Endothelial cell of umbilical vein (primary cell): ENCODE measurements around the gene EPS8. TPM values are rescaled to one million over a fixed set of nuclear protein-coding genes. Genes with fewer than 3 reads are reported as not detected.

Experiments used
- BruUV-seq: library from RNA; stranded (reverse); fragments of 400-500 nt; replicated peaks from 2 replicates; lab custom pipeline; 2021; lab: Mats Ljungman, UMichigan
- CTCF ChIA-PET: fragments of 300-600, 350-600 bp; sonication (Branson Sonifier 250); formaldehyde crosslinking; loops from one replicate; lab custom pipeline; 2021; ENCODE audit warnings: antibody characterized with exemption, inconsistent platforms; lab: Charles Lee
- POLR2A ChIA-PET: fragments of 300-600, 350-600 bp; sonication (Branson Sonifier 250); formaldehyde crosslinking; loops from one replicate; lab custom pipeline; 2021; ENCODE audit warnings: antibody characterized with exemption, inconsistent platforms; lab: Charles Lee
- DNase-seq: peaks from one replicate; pipeline ENCODE4 v3.0.0-alpha.2; 2011; ENCODE audit warnings: low read depth, low spot score
- FAIRE-seq: peaks from 2 replicates; lab custom pipeline; 2011; peaks lifted over from hg19 to GRCh38; lab: Jason Lieb, UNC
- H2AFZ ChIP-seq: 2 replicates; pipeline ENCODE4 v1.6.0; 2012; ENCODE audit warnings: low read depth, low read length, control low read depth, inconsistent platforms
- H3K27ac ChIP-seq: 2 replicates; pipeline ENCODE4 v1.5.1; 2011; ENCODE audit warnings: low read depth, mild to moderate bottlenecking, control low read depth, low read length, moderate library complexity; ENCODE audit not compliant: insufficient read depth
- H3K27me3 ChIP-seq, 2 experiments: 2 replicates each; pipeline versions ENCODE4 v1.6.0 to v1.6.1; 2011; ENCODE audit warnings: low read length in 2 of 2, mixed read lengths in 1 of 2; ENCODE audit not compliant: control insufficient read depth in 2 of 2, insufficient read depth in 2 of 2
- H3K36me3 ChIP-seq, 2 experiments: 2 replicates in 1 of 2; 3 replicates in 1 of 2; pipeline ENCODE4 v1.5.1; 2011; ENCODE audit warnings: low read length in 2 of 2, mild to moderate bottlenecking in 1 of 2, moderate library complexity in 1 of 2; ENCODE audit not compliant: control insufficient read depth in 2 of 2, insufficient read depth in 2 of 2; ENCODE audit errors: extremely low read depth in 1 of 2
- H3K4me1 ChIP-seq: 3 replicates; pipeline ENCODE4 v1.5.1; 2011; ENCODE audit warnings: mild to moderate bottlenecking, low read length; ENCODE audit not compliant: control insufficient read depth, insufficient read depth; ENCODE audit errors: extremely low read depth
- H3K4me2 ChIP-seq: 2 replicates; pipeline ENCODE4 v1.6.1; 2011; ENCODE audit warnings: low read length, control low read depth, mixed read lengths; ENCODE audit not compliant: insufficient read depth
- H3K4me3 ChIP-seq, 3 experiments: fragments of 200-600 bp in 1 of 3; sonication (generic), shearing (Covaris generic) in 1 of 3; replicated peaks in 1 of 3; 2 replicates each; pipeline ENCODE4 v1.5.1; 2011 to 2016; ENCODE audit warnings: control low read depth in 3 of 3, low read length in 3 of 3, mild to moderate bottlenecking in 2 of 3, inconsistent platforms in 1 of 3, low read depth in 1 of 3, moderate library complexity in 1 of 3; ENCODE audit not compliant: insufficient read depth in 1 of 3
- H3K79me2 ChIP-seq: 2 replicates; pipeline ENCODE4 v1.6.0; 2012; ENCODE audit warnings: low read length, inconsistent platforms; ENCODE audit not compliant: control insufficient read depth, insufficient read depth
- H3K9ac ChIP-seq: replicated peaks from 2 replicates; pipeline ENCODE3; 2011; ENCODE audit warnings: low read length, control low read depth; ENCODE audit not compliant: insufficient read depth; ENCODE audit errors: extremely low read depth
- H3K9me1 ChIP-seq: replicated peaks from 3 replicates; pipeline ENCODE4 v1.6.0; 2011; ENCODE audit warnings: mild to moderate bottlenecking, low read length; ENCODE audit not compliant: control insufficient read depth, insufficient read depth; ENCODE audit errors: extremely low read depth
- H3K9me3 ChIP-seq: replicated peaks from 2 replicates; pipeline ENCODE4 v1.5.1; 2012; ENCODE audit warnings: low read length, inconsistent platforms; ENCODE audit not compliant: control insufficient read depth, insufficient read depth
- H4K20me1 ChIP-seq: replicated peaks from 2 replicates; pipeline ENCODE3; 2011; ENCODE audit warnings: mild to moderate bottlenecking, low read length; ENCODE audit not compliant: control insufficient read depth, insufficient read depth; ENCODE audit errors: extremely low read depth
- EZH2 ChIP-seq: IDR thresholded peaks from 2 replicates; pipeline ENCODE4 v1.6.1; 2012; ENCODE audit warnings: borderline replicate concordance, low read depth, mild to moderate bottlenecking, moderate library complexity, low read length, inconsistent platforms; ENCODE audit not compliant: severe bottlenecking
- FOS ChIP-seq: IDR thresholded peaks from 2 replicates; pipeline ENCODE4 v1.6.1; 2011; ENCODE audit warnings: mild to moderate bottlenecking, low read length, moderate library complexity, borderline replicate concordance; ENCODE audit not compliant: insufficient read depth
- GATA2 ChIP-seq: IDR thresholded peaks from 2 replicates; pipeline ENCODE4 v1.7.0; 2011; ENCODE audit warnings: low read depth, mild to moderate bottlenecking, moderate library complexity, mixed read lengths, low read length; ENCODE audit not compliant: insufficient read length, insufficient read depth
- JUN ChIP-seq: IDR thresholded peaks from 2 replicates; pipeline ENCODE4 v1.6.1; 2011; ENCODE audit warnings: borderline replicate concordance, low read depth; ENCODE audit not compliant: insufficient read length, insufficient read depth
- MYC ChIP-seq: IDR thresholded peaks from one replicate; pipeline ENCODE4 v1.6.1; 2011; ENCODE audit warnings: mild to moderate bottlenecking, low read depth, low read length
- POLR2A ChIP-seq: IDR thresholded peaks from 2 replicates; pipeline ENCODE4 v1.6.1; 2012; ENCODE audit warnings: low read depth, mild to moderate bottlenecking, control low read depth, low read length
- POLR2AphosphoS5 ChIP-seq: IDR thresholded peaks from 2 replicates; pipeline ENCODE4 v1.6.1; 2012; ENCODE audit warnings: low read depth, mild to moderate bottlenecking, control low read depth, low read length, moderate library complexity; ENCODE audit not compliant: insufficient read depth
- dilution Hi-C: fragments of 300-500 bp; cut with MboI; formaldehyde crosslinking; loops from one replicate; pipeline ENCODE4 v1.15.0; 2019; ENCODE audit warnings: low sequenced_read_pairs; ENCODE audit not compliant: extremely low pct_ligation_motif_present
- intact Hi-C: fragments of 100-400 bp; cut with micrococcal nuclease; formaldehyde crosslinking; loops from one replicate; pipeline ENCODE4 v1.10.0; 2022
- polyA plus RNA-seq, 4 experiments: library from polyadenylated mRNA; depleted of rRNA in 3 of 4; stranded (reverse) in 3 of 4; unstranded in 1 of 4; fragments of >200 nt; gene quantifications; 2 replicates each; pipeline versions ENCODE4 v1.2.1 to v1.2.3, GENCODE V29; 2011 to 2012; ENCODE audit warnings: missing spikeins in 1 of 4
- total RNA-seq: library from RNA; stranded (reverse); gene quantifications from 2 replicates; pipeline ENCODE4 v1.2.3, GENCODE V29; 2021
- TF ChIP-seq, protein P1 (sequence below): IDR thresholded peaks from 2 replicates; pipeline ENCODE4 v1.6.1; 2011; ENCODE audit not compliant: insufficient read depth, insufficient read length
- TF ChIP-seq, protein P2 (sequence below), 2 donors: IDR thresholded peaks; 1 replicate in 1 of 2; 2 replicates in 1 of 2; pipeline ENCODE4 v1.5.1; 2011; ENCODE audit warnings: low read length in 2 of 2, mild to moderate bottlenecking in 2 of 2, moderate library complexity in 2 of 2, control low read depth in 1 of 2, inconsistent platforms in 1 of 2, low read depth in 1 of 2; ENCODE audit not compliant: insufficient read depth in 1 of 2; ENCODE audit errors: extremely low read depth in 1 of 2

EPS8 gene
- total and polyA plus RNA-seq, 2 donors (not counting 3 experiments of a cell fraction or from before 2014, with no cell fraction given) = 8.4 to 11.9 TPM

DNA sequence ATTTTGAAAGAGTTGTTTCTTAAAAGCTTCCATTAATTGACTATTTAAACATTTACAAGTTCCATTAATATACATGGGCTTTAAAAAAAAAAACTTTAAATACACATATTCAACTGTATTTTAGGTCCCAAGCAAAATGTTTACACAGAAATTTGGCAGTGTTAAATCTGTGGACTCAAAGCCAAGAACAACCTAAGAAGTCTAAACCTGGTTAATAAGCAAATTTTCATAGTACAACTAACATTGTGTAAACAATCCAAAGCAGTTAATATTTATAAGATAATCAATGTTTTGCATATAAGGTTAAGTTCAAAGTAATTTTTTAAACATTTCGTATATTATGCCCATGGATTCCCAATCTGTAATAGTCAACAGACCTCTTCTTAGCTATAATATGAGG lies 77.0 kb downstream of the EPS8 start:
- Histone ChIP-seq H3K79me2 (no peaks in the 10 kb centered on the region), H3K4me3 (no peak overlapping the region), H3K36me3 (no peaks in the 10 kb centered on the region), H2AFZ (no peak overlapping the region), H3K9ac (no peak overlapping the region), H3K27ac (no peak overlapping the region), H3K9me3 (no peaks in the 10 kb centered on the region), H3K9me1 (no peaks in the 10 kb centered on the region), H3K27me3 (no peaks in the 10 kb centered on the region), H3K4me2 (no peak overlapping the region), H4K20me1 (no peaks in the 10 kb centered on the region), H3K4me1 (no peaks in the 10 kb centered on the region)
- no TSS peak for BruUV-seq
- CTCF ChIA-PET = no interaction called here
- dilution Hi-C loops (no loop called here), intact Hi-C loops (no loop called here)
- POLR2A ChIA-PET = no interaction called here
- DNase-seq (no peak), FAIRE-seq (no peak)
- TF ChIP-seq POLR2AphosphoS5 = no peak
- no peak for TF ChIP-seq POLR2A
- TF ChIP-seq, protein P1, sequence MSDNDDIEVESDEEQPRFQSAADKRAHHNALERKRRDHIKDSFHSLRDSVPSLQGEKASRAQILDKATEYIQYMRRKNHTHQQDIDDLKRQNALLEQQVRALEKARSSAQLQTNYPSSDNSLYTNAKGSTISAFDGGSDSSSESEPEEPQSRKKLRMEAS = no peak
- no peak for TF ChIP-seq EZH2
- no peak for TF ChIP-seq JUN
- no peak for TF ChIP-seq MYC
- no peak for TF ChIP-seq FOS
- TF ChIP-seq, protein P2, sequence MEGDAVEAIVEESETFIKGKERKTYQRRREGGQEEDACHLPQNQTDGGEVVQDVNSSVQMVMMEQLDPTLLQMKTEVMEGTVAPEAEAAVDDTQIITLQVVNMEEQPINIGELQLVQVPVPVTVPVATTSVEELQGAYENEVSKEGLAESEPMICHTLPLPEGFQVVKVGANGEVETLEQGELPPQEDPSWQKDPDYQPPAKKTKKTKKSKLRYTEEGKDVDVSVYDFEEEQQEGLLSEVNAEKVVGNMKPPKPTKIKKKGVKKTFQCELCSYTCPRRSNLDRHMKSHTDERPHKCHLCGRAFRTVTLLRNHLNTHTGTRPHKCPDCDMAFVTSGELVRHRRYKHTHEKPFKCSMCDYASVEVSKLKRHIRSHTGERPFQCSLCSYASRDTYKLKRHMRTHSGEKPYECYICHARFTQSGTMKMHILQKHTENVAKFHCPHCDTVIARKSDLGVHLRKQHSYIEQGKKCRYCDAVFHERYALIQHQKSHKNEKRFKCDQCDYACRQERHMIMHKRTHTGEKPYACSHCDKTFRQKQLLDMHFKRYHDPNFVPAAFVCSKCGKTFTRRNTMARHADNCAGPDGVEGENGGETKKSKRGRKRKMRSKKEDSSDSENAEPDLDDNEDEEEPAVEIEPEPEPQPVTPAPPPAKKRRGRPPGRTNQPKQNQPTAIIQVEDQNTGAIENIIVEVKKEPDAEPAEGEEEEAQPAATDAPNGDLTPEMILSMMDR (IDR thresholded peaks at IDR 0.05; ENCODE audit: extremely low read depth in 1 of 2, insufficient read depth in 1 of 2, low read depth in 1 of 2, low read length in 2 of 2) = no peak
- no peak for TF ChIP-seq GATA2
